HG03095 (cell line): Measurements from ENCODE around the gene KAT14.
"Not testable (repeated sequence)": the region's sequence is repeated elsewhere in the genome, so short reads cannot be mapped to it uniquely, and the experiment has no call there.

Experiments
- ATAC-seq: cut with Tn5 transposase; IDR thresholded peaks from one replicate; pipeline ENCODE4 v1.9.1; 2021; ENCODE audit warnings: moderate library complexity; ENCODE audit not compliant: unreplicated experiment

KAT14 gene

DNA sequence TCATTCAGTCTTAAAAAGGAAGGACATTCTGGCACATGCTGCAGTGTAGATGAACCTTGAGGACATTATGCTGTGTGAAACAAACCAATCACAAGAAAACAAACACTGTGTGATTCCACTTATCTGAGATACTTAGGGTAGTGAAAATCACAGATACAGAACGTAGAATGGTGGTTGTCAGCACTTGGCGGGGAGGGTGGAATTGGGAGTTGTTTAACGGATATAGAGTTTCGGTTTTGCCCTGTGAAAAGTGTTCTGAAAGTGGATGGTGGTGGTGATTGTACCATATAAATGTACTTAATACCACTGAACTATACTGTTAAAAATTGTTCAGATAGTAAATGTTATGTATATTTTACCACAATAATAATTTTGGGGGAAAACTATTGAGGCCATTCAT lies 18.4 kb downstream of the KAT14 start:
- no peak for ATAC-seq

GRCh38 chr20:18164356-18164755 lies 26.7 kb downstream of the KAT14 start:
- ATAC-seq, result no peak

DNA sequence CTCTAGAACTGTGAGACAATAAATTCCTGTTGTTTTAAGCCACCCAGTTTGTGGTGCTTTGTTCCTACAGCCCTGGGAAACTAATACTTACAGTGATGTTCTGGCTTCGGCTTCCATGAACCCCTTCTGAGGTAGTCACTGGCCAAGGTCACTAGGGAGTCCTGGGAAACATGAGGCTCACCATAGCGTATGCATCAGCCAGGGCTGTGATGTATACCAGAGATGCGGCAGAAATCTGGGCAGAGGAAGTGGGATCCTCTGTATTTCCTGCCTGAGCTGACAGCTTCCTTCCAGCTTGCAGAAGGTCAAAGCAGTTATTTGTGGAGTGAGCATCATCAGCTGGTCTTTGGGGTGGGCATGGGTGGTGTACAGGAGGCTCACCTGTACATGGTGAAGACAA lies 27.9 kb downstream of the KAT14 start:
- ATAC-seq, result no peak

- ATAC-seq, result no peak
Measured at GRCh38 chr20:18166241-18166881, 28.7 kb downstream of the KAT14 start.

- no peak for ATAC-seq
Measured at GRCh38 chr20:18166950-18167349, 29.3 kb downstream of the KAT14 start.

DNA sequence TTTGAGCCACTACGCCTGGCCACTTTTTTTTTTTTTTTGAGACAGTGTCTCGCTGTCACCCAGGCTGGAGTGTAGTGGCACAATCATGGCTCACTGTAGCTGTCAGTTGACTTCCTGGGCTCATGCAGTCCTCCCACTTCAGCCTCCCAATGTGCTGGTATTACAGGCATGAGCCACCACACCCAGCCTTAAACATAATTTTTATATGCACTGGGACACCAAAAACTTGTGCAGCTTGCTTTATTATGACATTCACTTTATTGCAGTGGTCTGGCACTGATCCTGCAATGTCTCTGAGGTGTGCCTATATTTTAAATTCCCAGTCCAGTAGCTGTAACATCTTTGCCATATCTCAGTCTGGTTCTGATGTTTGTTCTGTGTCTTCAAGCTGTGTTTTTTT lies 34.7 kb downstream of the KAT14 start:
- ATAC-seq, result no peak

- ATAC-seq, result no peak
Measured at GRCh38 chr20:18174906-18175683, 37.4 kb downstream of the KAT14 start.

GRCh38 chr20:18176318-18176785 lies 38.7 kb downstream of the KAT14 start:
- no peak for ATAC-seq

DNA sequence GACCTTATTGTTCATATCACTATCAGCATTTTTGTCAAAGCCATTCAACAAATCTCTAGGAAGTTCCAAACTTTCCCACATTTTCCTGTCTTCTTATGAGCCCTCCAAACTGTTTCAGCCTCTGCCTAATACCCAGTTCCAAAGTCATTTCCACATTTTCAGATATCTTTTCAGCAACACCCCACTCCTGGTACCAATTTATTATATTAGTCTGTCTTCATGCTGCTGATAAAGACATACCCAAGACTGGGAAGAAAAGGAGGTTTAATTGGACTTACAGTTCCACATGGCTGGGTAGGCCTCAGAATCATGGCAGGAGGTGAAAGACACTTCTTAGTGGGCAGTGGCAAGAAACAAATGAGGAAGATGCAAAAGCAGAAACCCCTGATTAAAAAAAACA lies 42.7 kb downstream of the KAT14 start:
- not testable (repeated sequence) for ATAC-seq

GRCh38 chr20:18180815-18181214 lies 43.2 kb downstream of the KAT14 start:
- no peak for ATAC-seq

- ATAC-seq, result no peak
Measured at GRCh38 chr20:18187020-18187419, 49.4 kb downstream of the KAT14 start.

DNA sequence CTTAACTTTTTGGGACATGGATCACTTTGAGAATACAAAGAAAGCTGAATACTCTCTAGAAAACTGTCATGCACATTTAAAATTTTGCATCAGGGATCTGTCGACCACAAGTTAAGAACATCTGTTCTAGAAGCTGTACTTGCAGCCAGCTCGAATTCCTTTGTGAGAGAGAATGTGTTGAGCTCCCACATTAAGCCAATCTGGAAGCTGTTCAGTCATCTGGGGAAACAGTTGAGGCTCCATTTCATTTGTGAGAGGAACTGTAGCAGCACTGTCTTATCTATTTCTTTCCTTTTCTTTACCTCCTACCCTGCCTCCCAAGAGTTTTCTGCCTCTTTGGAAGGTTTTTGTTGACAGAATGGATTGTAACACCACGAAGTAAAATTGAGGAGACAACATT lies 50.8 kb downstream of the KAT14 start:
- no peak for ATAC-seq

- no peak for ATAC-seq
Measured at GRCh38 chr20:18190338-18191233, 52.9 kb downstream of the KAT14 start.

DNA sequence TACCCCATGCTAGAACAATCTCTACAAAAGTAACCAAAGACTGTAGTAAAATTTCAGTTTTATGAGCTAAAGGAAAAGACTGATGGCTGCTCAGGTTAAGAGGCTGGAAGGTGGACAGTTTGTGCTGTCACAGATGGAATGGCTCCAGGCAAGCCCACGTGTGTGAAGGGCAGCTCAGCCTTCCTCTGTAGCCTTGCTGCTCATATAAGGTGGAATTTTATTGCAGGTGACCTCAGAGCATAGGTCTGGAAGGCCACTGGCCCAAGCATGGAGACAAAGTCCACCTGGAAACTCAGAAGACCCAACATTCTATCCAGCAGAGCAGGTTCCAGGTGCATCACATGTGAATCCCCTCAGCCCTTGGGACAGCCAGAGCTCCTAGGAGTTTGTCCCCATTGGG lies 53.6 kb downstream of the KAT14 start:
- ATAC-seq, result no peak

GRCh38 chr20:18194461-18194860 lies 56.8 kb downstream of the KAT14 start:
- ATAC-seq, result not testable (repeated sequence)

GRCh38 chr20:18195931-18196330 lies 58.3 kb downstream of the KAT14 start:
- ATAC-seq, result no peak

DNA sequence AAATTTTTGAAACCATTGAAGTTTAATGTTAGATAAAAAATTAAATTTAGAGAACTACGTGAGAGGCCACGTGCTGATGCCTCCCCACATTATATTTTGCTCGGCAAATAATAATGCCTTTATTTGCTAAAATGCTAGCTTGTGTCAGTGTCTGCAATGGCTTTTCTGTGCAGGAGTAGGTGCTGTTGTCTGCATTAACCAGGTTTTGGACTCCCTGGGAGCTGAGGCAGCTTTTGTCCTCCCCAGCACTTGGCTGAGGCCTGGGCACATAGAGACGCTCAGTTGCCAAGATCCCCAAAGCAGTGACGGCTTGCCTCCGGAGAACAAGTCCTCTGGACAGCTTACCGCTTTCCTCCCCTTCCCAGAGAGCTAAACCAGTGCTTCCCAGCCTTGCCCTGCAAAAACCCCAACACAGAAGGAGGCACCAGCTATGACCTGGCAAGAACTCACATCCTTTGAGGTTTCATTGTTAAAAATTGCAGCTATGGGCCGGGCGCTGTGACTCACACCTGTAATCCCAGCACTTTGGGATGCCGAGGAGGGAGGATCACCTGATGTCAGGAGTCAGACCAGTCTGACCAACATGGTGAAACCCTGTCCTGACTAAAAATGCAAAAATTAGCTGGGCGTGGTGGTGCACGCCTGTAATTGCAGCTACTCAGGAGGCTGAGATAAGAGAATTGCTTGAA lies 59.9 kb downstream of the KAT14 start:
- no peak for ATAC-seq

DNA sequence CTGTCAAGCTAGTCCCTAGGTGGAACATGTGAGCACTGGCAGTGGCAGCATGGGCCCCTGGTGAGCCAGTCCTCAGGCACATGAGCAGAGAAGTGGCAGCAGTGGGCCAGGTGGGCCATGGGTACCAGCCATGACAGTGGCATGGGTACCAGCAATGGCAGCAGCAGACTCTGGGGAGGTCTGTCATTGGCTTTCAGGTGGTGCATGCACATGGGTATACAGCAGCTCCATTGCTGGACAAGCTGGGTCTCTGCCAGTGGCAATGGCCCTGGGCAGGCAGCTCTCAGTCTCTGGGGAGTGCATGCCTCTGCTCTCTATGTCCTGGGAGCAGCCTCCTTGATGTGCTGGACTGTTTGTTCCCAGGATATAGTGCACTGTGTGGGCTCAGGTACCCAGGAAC lies 65.3 kb downstream of the KAT14 start:
- ATAC-seq, result no peak

DNA sequence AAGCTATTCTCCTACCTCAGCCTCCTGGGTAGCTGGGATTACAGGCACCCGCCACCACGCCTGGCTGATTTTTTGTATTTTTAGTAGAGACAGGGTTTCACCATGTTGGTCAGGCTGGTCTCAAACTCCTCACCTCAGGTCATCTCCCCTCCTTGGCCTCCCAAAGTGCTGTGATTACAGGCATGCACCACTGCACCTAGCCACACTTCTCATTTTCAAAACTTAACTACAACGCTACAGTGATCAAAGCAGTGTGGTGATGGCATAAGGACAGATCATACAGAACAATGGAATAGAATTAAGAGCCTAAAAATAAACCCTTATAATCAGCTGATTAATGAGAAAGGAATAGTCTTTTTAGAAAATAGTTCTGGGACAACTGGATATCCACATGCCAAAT lies 66.0 kb downstream of the KAT14 start:
- not testable (repeated sequence) for ATAC-seq

- ATAC-seq, result no peak
Measured at GRCh38 chr20:18213002-18213401, 75.3 kb downstream of the KAT14 start.

- ATAC-seq, result no peak
Measured at GRCh38 chr20:18215566-18215965, 77.9 kb downstream of the KAT14 start.
